ENCODE results near the gene RETREG3. TPM values are rescaled to one million over a fixed set of nuclear protein-coding genes. Genes with fewer than 3 reads are reported as not detected.
"Not testable (repeated sequence)": the region's sequence is repeated elsewhere in the genome, so short reads cannot be mapped to it uniquely, and the experiment has no call there.

The RETREG3 gene
- total RNA-seq, 1 experiment from 2014 or later: 62.3 TPM

DNA sequence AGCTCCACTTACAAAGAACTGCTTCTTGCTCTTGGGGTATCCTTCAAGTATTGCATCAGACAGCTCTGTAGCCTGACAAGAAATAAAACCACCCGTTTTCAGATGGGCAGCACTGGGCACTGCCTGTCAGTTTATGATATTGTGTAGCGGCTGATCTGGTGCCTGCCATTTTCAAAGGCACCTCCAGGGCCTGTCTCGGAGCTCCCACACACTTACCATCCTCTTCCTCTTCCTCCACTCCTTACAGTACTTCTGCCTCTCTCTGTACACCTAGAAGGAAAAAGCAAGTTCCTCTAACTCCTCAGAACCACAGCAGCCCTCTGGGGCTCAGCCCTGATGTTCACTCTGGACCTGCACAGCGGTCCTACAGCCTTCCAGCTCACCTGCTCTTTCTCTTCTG, 36.1 kb downstream of the RETREG3 start:
- no peak for DNase-seq (ENCODE audit: low spot score)

DNA sequence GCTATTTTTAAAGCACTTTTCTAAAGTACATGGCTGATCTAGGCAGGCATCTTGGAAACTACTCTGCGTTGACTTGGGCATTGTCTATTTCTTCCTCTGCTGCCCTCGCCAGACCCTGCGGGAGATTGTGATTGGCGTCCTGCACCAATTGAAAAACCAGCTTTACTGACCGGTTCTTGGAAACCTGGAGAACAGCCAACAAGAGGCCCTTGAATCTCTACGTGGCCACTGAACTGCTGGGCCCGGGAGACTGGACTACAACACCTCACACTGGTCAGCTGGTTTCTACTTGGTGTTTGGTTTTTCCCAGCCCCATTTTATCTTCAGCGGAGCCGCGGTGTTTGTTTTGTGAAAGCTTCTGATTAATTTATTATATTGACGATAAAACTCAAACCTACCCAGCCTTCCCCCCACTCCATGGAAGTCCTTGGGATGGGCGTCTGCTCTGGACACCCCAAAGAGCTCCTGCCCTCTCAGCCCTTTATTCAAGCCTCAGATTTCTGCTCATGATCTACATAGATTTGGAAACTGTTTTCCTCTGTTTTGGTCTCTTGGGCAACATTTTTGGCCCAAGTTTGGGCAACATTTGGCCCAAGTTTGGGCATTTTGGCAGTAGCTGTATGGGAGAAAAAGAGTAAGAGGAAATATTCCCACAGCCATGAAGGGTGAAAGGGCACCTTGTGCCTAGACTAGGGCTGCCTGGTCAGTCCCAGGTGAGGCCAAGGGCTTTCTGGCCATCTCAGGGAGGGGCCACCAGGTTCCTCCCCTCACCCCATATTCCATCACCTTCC, 37.5 kb downstream of the RETREG3 start:
- no peak for DNase-seq (ENCODE audit: low spot score)

DNA sequence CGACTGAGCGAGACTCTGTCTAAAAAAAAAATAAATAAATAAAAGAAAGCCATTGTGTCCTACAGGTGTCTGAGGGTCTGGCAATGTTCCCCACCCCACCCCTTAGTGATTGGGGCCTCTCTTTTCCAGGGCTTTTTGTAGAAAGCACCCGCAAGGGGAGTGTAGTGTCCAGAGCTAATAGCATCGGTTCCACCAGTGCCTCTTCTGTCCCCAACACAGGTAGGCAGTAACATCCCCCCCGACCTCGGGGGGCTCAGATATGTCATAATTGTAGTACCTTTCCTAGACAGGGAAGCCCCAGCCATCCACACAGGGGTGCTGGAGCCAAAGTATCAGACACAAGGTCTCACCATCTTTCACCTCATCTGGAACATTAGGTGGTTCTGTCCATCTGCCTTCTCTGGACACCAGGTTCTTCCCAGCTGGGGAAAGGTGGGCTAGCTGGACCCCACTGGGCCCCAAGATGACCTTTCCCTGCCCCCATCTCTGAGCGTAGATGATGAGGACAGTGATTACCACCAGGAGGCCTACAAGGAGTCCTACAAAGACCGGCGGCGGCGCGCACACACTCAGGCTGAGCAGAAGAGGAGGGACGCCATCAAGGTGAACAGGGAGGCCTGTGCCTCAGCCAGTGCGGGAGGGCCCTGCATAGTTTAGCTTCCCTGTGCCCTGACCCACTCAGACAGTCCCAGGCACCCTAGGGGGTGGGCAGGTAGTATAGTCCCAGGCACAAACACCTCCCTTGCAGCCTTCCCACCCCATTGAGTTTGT, 40.6 kb downstream of the RETREG3 start:
- no peak for DNase-seq (ENCODE audit: low spot score)

DNA sequence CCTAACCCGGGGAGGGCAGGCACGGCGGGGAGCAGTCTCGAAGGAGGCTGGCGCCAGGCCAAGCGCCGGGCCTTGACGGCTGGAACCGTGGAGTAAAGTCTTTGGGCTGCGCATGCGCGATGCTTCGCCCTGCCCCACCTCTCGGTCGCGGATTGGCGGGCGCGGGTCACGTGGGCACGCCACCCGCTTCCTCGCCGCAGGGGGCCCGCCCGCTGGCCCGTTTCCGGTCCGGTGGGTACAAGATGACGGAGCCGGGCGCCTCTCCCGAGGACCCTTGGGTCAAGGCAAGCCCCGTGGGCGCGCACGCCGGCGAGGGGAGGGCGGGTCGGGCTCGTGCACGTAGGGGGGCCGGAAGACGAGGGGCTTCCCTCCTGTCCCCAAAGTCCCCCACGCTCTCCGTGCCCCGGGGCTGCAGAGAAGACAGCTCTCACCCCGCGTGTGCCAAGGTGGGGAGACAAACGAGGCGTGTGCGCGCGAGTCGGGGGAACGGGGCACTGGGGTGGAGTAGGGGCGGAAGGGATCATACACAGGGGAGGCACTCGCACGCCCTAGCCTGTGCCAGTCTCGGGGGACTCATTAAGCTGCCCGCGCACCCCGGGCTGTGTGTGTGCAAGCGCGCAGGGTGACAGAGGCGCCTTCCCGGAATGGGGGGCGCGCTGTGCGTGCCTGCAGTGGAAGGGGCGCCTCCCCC, 42.1 kb downstream of the RETREG3 start, which contains the start of gene MLX:
MLX (plus strand) TSS at position 218 of the 691 bp plus-strand sequence; CDS start at position 243, 25 bp downstream.
- DNase-seq (ENCODE audit: low spot score): peak; percentile 92

DNA sequence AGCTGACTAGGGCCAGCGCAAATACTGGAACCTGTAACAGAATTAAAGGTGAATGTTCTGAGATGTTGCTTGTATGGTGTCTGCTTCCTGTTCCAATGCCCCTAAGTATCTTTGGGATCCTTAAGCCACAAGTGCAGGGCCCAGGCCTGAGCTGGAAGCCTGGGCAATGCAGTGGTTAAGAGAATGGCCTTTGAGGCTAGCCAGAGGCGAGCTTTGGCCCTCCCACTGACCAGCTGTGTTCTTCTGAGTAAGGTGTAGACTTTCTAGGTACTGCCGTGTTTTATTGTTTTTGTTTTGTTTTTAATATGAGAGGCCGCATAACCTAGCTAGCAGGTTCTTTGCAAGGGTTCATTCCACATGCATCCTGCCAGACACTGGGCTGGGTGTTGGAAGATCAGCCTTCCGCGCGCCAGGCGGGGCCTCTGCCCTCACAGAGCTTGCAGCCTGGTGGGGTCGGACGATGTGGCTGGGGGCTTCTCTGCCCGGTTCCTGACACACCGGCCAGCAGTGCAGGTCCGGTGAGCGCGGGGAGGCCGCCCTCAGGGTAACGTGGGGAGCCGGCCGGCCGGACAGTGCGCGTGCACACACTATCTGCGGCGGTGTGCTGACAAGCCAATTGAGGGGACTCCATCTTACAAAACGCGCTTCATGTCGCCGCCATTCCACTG, 42.8 kb downstream of the RETREG3 start:
- DNase-seq (ENCODE audit: low spot score): no peak

DNA sequence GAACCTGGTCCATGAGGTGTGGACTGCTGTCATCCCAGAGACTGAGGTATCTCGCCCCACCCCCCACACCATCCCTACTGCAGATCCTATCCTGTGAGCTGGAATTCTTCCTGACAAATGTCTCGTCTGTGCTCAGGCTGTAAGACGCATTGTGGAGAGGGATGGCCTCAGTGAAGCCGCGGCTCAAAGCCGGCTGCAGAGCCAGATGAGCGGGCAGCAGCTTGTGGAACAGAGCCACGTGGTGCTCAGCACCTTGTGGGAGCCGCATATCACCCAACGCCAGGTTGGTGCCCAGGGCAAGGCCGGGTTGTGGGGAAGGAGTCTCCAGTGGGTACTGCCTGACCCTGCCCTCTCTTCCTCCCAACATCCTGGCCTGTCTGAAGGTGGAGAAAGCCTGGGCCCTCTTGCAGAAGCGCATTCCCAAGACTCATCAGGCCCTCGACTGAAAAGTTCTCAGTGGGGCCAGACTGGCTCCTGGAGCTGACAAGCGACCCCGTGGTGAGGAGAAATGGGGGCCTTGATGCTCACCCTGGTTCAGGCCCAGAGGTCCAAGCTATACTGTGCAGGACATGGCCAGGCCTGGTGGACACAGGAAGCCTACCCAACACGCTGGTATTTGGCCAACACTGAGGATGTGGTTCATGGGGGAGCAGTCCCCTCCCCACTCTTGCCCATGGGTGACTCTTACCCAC, 43.5 kb downstream of the RETREG3 start:
- DNase-seq (ENCODE audit: low spot score): no peak

DNA sequence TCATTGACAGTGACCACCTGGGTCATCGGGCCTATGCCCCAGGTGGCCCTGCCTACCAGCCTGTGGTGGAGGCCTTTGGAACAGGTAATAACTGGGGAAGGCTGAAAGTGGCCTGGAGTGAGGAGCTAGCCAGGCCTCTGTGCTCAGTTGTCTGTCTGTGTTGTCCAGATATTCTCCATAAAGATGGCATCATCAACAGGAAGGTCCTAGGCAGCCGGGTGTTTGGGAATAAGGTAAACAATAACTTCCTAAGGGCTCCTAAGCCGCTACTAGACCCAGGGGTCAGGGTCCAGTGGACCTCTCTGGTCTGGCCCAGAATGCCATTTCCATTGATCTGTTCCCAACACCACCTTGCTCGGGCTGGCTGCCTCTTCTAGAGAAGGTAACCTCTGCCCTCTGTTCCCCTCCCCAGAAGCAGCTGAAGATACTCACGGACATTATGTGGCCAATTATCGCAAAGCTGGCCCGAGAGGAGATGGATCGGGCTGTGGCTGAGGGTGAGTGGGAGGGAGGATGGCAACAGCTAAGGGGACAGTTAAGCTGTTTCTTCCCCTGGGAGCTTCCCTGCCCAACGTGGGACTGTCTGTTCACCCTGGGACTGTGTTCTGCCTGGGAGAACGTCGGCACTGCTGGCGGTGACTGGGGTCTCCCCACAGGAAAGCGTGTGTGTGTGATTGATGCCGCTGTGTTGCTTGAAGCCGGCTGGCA, 44.2 kb downstream of the RETREG3 start:
- DNase-seq (ENCODE audit: low spot score): no peak

DNA sequence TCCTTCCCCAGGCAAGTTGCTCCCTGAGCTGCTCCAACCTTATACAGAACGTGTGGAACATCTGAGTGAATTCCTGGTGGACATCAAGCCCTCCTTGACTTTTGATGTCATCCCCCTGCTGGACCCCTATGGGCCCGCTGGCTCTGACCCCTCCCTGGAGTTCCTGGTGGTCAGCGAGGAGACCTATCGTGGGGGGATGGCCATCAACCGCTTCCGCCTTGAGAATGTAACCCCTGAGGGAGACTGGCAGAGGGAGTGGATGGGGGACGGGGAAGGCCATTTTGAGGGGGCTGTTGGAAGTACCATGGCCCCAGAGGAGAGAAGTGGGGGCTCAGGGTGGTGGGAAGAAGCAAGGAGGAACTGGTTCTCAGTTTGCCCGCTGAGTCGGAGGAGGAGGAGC, 45.2 kb downstream of the RETREG3 start:
- no peak for DNase-seq (ENCODE audit: low spot score)

DNA sequence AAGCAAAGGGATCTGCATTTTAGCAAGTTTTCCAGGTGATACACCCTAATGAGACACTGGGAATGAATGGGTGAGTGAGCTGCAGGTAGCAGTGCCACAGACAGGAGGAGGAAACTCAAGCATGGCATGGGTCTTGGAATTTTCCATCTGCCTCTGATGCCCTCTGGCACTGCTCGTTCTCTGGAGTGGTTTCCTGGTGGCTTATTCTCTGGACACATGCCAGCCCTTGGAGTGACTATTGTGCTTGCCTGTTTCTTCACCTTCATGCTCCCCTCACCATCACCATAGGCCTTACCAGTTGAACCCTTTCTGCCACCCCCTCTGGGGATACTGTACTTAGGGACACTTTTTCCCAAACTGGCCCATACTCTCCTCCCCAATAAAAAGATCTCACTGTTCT, 45.6 kb downstream of the RETREG3 start:
- peak; percentile 34 for DNase-seq (ENCODE audit: low spot score)

DNA sequence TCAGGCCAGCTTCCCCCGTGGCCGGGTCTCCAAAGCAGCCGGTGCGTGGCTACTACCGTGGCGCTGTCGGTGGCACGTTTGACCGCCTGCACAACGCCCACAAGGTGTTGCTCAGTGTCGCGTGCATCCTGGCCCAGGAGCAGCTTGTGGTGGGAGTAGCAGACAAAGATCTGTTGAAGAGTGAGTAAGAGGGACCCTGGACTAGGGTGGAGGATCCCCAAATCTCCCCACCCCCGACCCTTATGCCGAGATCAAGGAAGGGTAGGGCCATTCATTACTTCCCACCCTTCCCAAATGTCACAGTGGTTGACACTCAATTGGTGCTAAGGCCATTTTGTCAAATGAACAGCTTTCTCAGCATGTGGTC, 46.0 kb downstream of the RETREG3 start:
- no peak for DNase-seq (ENCODE audit: low spot score)

DNA sequence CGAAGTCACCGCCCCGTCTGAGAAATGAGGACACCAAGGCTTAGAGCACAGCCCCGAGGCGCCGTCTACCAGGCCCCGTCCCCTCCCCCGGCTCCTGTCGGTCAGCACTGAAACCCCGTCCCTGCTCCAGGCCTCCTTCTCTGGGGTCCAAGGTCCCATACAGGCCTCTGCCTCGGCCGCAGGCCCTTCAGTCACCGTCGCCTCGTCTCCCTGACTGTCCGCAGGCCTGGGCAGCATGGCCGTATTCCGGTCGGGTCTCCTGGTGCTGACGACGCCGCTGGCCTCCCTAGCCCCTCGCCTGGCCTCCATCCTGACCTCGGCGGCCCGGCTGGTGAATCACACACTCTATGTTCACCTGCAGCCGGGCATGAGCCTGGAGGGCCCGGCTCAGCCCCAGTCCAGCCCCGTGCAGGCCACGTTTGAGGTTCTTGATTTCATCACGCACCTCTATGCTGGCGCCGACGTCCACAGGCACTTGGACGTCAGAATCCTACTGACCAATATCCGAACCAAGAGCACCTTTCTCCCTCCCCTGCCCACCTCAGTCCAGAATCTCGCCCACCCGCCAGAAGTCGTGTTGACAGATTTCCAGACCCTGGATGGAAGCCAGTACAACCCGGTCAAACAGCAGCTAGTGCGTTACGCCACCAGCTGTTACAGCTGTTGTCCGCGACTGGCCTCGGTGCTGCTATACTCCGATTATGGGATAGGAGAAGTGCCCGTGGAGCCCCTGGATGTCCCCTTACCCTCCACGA, 46.6 kb downstream of the RETREG3 start:
- DNase-seq (ENCODE audit: low spot score): no peak

DNA sequence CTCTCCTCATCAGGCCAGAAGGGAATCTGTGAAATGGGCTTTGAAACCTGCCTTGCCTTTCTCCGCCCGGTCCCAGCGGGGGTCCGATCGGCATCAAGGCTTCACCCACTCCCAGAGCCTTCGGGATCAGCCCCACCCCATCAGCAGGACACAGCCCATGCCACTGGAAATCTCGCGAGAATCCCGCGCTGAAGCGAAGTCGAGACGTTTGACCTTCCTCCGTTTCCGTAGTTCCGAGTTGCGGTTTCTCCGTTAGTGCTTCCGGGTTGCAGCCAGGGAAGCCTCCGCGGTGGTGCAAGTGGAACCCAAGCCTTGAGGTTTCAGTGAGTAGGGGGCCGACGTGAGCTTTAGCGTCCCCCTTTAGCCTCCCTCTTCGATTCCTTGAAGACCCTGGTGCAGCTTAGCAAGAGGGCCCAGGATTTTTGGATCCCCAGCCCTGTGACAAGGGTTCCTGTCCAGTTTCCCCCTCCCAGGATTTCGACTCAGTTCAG, 47.2 kb downstream of the RETREG3 start, which contains the start of gene COASY:
COASY (plus strand) TSS at position 252 of the 491 bp plus-strand sequence. CDS start 475 bp downstream, outside the sequence.
- peak; percentile 98 for DNase-seq (ENCODE audit: low spot score)

DNA sequence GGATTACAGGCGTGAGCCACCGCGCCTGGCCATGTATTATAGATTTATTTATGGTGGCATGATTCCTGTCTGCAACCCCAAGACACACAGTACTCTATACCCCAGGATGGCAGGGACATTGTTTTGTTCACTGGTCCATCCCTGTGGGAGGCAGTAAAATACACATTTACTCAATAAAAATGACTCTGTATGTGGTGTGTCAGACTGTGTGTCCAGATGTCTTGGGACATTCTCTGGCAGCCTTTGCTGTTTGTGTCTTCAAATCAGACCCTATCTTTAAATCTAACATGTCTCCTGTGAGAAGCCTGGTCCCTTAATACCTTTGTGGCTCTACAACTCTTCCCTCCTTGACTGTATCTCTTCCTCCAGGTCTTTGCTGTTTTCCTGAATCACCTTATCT, 48.9 kb downstream of the RETREG3 start:
- DNase-seq (ENCODE audit: low spot score): no peak

DNA sequence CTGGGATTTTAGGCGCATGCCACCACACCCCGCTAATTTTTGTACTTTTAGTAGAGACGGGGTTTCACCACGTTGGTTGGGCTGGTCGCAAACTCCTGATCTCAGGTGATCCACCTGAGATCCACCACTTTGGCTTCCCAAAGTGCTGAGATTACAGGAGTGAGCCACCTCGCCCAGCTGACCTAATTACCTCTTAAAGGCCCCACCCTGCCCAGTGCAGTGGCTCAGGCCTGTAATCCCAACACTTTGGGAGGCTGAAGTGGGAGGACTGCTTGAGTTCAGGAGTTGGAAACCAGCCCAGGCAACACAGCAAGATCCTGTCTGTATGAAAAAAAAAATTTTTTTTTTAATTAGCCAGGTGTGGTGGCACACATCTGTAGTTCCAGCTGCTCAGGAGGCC, 50.1 kb downstream of the RETREG3 start:
- DNase-seq (ENCODE audit: low spot score): no peak

DNA sequence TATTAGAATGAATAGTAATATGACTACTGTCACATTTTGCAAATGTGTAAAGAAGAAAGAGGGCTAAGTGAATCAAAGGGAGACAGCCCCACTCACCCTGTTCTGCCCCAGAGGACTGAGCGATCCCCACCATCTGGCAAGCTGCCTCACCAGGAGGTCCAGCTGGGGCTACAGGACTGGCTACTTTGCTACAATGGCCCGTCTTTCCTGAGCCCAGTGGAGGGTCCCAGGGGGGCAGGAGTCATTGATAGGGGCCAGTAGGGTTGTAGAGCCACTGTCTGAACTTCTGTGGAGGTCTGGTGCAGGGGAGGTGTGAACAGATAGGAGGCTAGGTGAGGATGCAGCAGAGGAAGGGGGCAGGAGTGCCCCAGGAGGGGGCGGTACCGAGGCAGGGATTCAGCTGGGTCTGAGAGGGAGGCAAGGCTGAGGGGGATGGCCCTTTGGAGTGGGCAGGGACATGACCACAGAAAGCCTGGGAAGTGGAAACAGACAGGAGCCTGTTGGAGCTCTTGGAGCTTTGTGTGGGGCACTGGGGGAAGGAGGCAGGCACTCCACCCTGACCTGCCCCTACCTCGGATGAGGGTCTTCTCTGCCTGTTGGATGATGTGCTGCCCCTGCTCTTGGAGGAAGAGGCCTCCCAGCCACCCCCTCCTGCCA, 53.1 kb downstream of the RETREG3 start:
- not testable (repeated sequence) for DNase-seq (ENCODE audit: low spot score)

DNA sequence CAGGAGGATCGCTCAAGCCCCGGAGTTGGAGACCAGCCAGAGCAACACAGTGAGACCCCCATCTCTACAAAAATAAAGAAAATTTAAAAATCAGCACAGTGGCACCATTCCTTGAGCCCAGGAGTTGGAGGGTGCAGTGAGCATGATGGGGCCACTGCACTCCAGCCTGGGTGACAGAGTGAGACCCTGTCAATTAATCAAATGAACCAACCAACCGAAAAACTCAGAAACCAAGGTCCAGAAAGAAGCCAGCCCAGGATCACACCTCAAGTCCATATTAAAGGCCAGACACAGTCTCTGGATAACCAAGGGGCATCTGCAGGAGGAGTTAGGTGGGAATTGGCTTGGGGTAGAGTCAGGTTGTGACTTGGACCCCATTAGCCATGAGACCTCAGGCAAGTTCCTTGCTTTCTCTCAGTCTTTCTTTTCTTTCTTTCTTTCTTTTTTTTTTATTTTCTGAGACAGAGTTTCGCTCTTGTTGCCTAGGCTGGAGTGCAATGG, 54.0 kb downstream of the RETREG3 start:
- DNase-seq (ENCODE audit: low spot score): no peak

DNA sequence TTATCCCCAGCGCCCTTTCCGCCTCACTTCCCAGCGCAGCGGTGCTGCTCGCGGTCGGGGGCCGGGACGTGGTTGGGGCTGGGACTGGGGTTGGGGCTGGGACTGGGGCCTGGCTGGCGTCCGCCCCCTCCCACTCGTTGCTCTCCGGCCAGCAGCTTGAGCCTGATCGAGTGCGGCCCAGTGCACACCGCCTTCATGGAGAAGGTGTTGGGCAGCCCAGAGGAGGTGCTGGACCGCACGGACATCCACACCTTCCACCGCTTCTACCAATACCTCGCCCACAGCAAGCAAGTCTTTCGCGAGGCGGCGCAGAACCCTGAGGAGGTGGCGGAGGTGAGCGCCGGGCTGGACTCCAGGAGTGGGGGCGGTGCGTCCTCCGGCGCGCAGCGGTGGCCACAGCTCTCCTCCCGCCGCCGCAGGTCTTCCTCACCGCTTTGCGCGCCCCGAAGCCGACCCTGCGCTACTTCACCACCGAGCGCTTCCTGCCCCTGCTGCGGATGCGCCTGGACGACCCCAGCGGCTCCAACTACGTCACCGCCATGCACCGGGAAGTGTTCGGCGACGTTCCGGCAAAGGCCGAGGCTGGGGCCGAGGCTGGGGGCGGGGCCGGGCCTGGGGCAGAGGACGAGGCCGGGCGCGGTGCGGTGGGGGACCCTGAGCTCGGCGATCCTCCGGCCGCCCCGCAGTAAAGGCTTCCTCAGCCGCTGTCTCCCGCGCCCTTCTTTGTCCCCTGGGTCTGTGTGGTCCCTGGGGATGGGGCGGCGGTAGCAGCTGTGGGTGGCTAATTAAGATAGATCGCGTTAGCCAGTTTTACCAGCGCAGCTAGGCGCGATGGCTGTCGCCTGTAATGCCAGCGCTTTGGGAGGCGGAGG, 54.7 kb downstream of the RETREG3 start:
- peak; percentile 68 for DNase-seq (ENCODE audit: low spot score)

DNA sequence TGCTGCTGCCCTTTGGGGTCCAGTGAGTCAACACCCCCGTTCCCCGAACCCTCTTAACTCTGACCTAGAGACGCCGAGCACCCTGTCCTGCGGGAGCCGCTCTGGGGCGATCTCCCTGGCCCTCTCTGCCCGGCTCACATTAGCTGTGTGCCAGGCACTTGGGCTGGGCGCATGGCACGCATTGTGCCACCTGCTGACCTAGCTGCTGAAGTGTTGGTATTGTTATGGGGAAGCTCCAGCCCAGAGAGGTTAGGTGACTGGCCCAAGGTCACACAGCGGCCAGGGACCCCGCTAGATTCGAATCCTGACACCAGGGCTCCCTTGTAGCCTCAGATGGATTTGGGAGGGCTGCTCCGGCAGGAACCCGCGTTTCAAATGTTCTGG, 55.3 kb downstream of the RETREG3 start:
- DNase-seq (ENCODE audit: low spot score): no peak
